Measurements from ENCODE around the gene FOXRED1. TPM values are rescaled to one million over a fixed set of nuclear protein-coding genes. Genes with fewer than 3 reads are reported as not detected.
A peak's percentile ranks its signal among the peaks of the same experiment; 100 is the strongest.

FOXRED1 gene
- total and polyA plus RNA-seq, 2 of the 13 experiments (the other 11 are each of a cell fraction or from before 2014, with no cell fraction given) = 29.6 to 42.9 TPM

DNA sequence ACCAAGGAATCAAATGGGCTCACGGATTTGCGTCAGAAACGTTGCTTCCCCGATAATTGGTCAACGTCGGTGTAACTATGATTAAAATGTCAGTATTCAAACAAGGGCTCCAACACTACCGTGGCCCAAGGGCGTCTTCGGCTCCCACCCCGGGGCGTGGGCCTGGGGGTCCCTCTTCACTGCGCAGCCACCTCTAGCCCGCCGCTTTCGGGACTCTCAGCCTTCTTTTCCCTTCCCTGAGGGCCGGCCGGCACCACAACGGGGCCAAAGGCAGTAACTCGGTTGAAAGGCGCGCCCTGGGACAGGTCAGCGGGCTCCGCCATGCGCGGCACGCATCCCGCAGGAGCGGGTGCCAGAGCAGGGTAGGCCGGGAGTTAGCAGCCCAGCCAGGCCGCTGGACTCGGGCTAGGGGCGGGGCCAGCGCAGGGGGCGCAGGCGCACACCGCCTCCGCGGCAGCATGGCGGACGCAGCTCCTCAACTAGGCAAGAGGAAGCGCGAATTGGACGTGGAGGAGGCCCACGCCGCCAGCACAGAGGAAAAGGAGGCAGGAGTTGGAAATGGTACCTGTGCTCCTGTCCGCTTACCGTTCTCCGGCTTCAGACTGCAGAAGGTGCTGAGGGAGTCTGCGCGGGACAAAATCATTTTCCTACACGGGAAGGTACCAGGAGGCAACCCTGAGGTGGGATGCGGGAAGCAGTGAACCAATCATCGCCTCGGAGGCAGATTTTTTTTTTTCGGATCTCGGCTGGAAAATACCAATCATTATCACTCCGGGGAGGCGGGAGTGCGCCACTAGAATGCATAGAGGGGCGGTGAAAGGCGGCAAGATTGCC, 34.9 kb downstream of the FOXRED1 start, which contains the start of gene DCPS (continued):
- TF ChIP-seq REXO4 (CRISPR knock-in tag; IDR thresholded peaks at IDR 0.05; ENCODE audit: borderline replicate concordance) (peak; percentile 67; the same call in 1 of the 2 replicates), RFX3 (CRISPR knock-in tag; IDR thresholded peaks at IDR 0.05) (no peak), KLF15 (CRISPR knock-in tag; IDR thresholded peaks at IDR 0.05; ENCODE audit: borderline replicate concordance) (no peak), ONECUT2 (CRISPR knock-in tag; IDR thresholded peaks at IDR 0.05) (no peak; the same call in 1 of the 2 replicates), FOXO1 (CRISPR knock-in tag; IDR thresholded peaks at IDR 0.05) (peak; percentile 82), ZSCAN12 (CRISPR knock-in tag; IDR thresholded peaks at IDR 0.05) (peak; percentile 85; the same call in 1 of the 2 replicates), ZFY (CRISPR knock-in tag; IDR thresholded peaks at IDR 0.05) (peak; percentile 100), AGO1 (IDR thresholded peaks at IDR 0.05; ENCODE audit: low read depth, low read length, poor library complexity, severe bottlenecking) (no peak), ATF7 (IDR thresholded peaks at IDR 0.05) (no peak), ATF7 (CRISPR knock-in tag; IDR thresholded peaks at IDR 0.05) (peak; percentile 56; the same call in 1 of the 2 replicates), BRCA1 (CRISPR knock-in tag; IDR thresholded peaks at IDR 0.05) (peak; percentile 64; the same call in 1 of the 2 replicates), RFX5 (IDR thresholded peaks at IDR 0.05; ENCODE audit: low read depth, low read length) (no peak), GZF1 (CRISPR knock-in tag; IDR thresholded peaks at IDR 0.05) (peak; percentile 63; the same call in 1 of the 2 replicates), ELF3 (CRISPR knock-in tag; IDR thresholded peaks at IDR 0.05) (peak; percentile 40), ZNF598 (CRISPR knock-in tag; IDR thresholded peaks at IDR 0.05; ENCODE audit: borderline replicate concordance) (peak; percentile 97), ZNF788 (CRISPR knock-in tag; IDR thresholded peaks at IDR 0.05; ENCODE audit: borderline replicate concordance) (peak; percentile 89), GATAD1 (CRISPR knock-in tag; IDR thresholded peaks at IDR 0.05) (peak; percentile 92), ATF1 (CRISPR knock-in tag; IDR thresholded peaks at IDR 0.05) (no peak)
- TF ChIP-seq, protein P1, sequence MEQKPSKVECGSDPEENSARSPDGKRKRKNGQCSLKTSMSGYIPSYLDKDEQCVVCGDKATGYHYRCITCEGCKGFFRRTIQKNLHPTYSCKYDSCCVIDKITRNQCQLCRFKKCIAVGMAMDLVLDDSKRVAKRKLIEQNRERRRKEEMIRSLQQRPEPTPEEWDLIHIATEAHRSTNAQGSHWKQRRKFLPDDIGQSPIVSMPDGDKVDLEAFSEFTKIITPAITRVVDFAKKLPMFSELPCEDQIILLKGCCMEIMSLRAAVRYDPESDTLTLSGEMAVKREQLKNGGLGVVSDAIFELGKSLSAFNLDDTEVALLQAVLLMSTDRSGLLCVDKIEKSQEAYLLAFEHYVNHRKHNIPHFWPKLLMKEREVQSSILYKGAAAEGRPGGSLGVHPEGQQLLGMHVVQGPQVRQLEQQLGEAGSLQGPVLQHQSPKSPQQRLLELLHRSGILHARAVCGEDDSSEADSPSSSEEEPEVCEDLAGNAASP (CRISPR knock-in tag; IDR thresholded peaks at IDR 0.05; ENCODE audit: borderline replicate concordance) = peak; percentile 51; the same call in 1 of the 2 replicates
- TF ChIP-seq, protein P2, sequence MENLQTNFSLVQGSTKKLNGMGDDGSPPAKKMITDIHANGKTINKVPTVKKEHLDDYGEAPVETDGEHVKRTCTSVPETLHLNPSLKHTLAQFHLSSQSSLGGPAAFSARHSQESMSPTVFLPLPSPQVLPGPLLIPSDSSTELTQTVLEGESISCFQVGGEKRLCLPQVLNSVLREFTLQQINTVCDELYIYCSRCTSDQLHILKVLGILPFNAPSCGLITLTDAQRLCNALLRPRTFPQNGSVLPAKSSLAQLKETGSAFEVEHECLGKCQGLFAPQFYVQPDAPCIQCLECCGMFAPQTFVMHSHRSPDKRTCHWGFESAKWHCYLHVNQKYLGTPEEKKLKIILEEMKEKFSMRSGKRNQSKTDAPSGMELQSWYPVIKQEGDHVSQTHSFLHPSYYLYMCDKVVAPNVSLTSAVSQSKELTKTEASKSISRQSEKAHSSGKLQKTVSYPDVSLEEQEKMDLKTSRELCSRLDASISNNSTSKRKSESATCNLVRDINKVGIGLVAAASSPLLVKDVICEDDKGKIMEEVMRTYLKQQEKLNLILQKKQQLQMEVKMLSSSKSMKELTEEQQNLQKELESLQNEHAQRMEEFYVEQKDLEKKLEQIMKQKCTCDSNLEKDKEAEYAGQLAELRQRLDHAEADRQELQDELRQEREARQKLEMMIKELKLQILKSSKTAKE (CRISPR knock-in tag; IDR thresholded peaks at IDR 0.05; ENCODE audit: borderline replicate concordance) = 0 out of 2 replicates have a peak, but pooled peaks have one; percentile 22
- TF ChIP-seq, protein P3, sequence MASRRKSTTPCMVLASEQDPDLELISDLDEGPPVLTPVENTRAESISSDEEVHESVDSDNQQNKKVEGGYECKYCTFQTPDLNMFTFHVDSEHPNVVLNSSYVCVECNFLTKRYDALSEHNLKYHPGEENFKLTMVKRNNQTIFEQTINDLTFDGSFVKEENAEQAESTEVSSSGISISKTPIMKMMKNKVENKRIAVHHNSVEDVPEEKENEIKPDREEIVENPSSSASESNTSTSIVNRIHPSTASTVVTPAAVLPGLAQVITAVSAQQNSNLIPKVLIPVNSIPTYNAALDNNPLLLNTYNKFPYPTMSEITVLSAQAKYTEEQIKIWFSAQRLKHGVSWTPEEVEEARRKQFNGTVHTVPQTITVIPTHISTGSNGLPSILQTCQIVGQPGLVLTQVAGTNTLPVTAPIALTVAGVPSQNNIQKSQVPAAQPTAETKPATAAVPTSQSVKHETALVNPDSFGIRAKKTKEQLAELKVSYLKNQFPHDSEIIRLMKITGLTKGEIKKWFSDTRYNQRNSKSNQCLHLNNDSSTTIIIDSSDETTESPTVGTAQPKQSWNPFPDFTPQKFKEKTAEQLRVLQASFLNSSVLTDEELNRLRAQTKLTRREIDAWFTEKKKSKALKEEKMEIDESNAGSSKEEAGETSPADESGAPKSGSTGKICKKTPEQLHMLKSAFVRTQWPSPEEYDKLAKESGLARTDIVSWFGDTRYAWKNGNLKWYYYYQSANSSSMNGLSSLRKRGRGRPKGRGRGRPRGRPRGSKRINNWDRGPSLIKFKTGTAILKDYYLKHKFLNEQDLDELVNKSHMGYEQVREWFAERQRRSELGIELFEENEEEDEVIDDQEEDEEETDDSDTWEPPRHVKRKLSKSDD (CRISPR knock-in tag; IDR thresholded peaks at IDR 0.05; ENCODE audit: low read depth) = peak; percentile 88; the same call in 1 of the 2 replicates
- TF ChIP-seq, protein P4, sequence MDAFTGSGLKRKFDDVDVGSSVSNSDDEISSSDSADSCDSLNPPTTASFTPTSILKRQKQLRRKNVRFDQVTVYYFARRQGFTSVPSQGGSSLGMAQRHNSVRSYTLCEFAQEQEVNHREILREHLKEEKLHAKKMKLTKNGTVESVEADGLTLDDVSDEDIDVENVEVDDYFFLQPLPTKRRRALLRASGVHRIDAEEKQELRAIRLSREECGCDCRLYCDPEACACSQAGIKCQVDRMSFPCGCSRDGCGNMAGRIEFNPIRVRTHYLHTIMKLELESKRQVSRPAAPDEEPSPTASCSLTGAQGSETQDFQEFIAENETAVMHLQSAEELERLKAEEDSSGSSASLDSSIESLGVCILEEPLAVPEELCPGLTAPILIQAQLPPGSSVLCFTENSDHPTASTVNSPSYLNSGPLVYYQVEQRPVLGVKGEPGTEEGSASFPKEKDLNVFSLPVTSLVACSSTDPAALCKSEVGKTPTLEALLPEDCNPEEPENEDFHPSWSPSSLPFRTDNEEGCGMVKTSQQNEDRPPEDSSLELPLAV (CRISPR knock-in tag; conservative IDR thresholded peaks at IDR 0.05; ENCODE audit: low read depth) = peak; percentile 89; the same call in 1 of the 2 replicates

All from HepG2 (cell line).